GM23248 (cell line): ENCODE results near the gene EMSY. TPM values are rescaled to one million over a fixed set of nuclear protein-coding genes. Genes with fewer than 3 reads are reported as not detected.

Experiments
- DNase-seq: peaks from one replicate; pipeline ENCODE4 v3.0.0-alpha.2; 2015
- H2AFZ ChIP-seq: fragments of 200-600 bp; sonication (generic); 2 replicates; pipeline ENCODE4 v1.6.1; 2016; ENCODE audit warnings: antibody characterized with exemption
- H3F3A ChIP-seq: fragments of 200-600 bp; sonication (generic); 2 replicates; pipeline ENCODE4 v1.6.1; 2016; ENCODE audit warnings: mild to moderate bottlenecking, antibody characterized with exemption, mixed run types; ENCODE audit not compliant: insufficient read depth
- H3K27ac ChIP-seq: fragments of 200-600 bp; sonication (generic); 2 replicates; pipeline ENCODE4 v1.5.1; 2016; ENCODE audit warnings: mild to moderate bottlenecking
- H3K27me3 ChIP-seq: fragments of 200-600 bp; sonication (generic); replicated peaks from 2 replicates; pipeline ENCODE4 v1.6.1; 2016; ENCODE audit warnings: mild to moderate bottlenecking; ENCODE audit not compliant: insufficient read depth
- H3K36me3 ChIP-seq: fragments of 200-600 bp; sonication (generic); 2 replicates; pipeline ENCODE4 v1.6.1; 2016; ENCODE audit warnings: low read depth, mild to moderate bottlenecking
- H3K4me1 ChIP-seq: fragments of 200-600 bp; sonication (generic); 2 replicates; pipeline ENCODE4 v1.6.1; 2016; ENCODE audit warnings: mild to moderate bottlenecking; ENCODE audit not compliant: insufficient read depth
- H3K4me2 ChIP-seq: fragments of 200-600 bp; sonication (generic); one replicate; pipeline ENCODE4 v1.6.1; 2016; ENCODE audit warnings: mild to moderate bottlenecking; ENCODE audit not compliant: unreplicated experiment
- H3K4me3 ChIP-seq: fragments of 200-600 bp; sonication (generic); 2 replicates; pipeline ENCODE4 v1.5.1; 2016; ENCODE audit warnings: mild to moderate bottlenecking
- H3K79me2 ChIP-seq: fragments of 200-600 bp; sonication (generic); 2 replicates; pipeline ENCODE4 v1.6.1; 2016; ENCODE audit warnings: mild to moderate bottlenecking; ENCODE audit not compliant: insufficient read depth
- H3K9ac ChIP-seq: fragments of 200-600 bp; sonication (generic); 2 replicates; pipeline ENCODE4 v1.6.1; 2016; ENCODE audit warnings: mild to moderate bottlenecking
- H3K9me2 ChIP-seq: fragments of 200-600 bp; sonication (generic); 2 replicates; pipeline ENCODE4 v1.6.1; 2016; ENCODE audit warnings: mixed run types, mild to moderate bottlenecking, moderate library complexity; ENCODE audit not compliant: insufficient read depth
- H3K9me3 ChIP-seq: fragments of 200-600 bp; sonication (generic); one replicate; pipeline ENCODE4 v1.6.1; 2017; ENCODE audit warnings: low read depth
- H4K20me1 ChIP-seq: fragments of 200-600 bp; sonication (generic); 2 replicates; pipeline ENCODE4 v1.6.0; 2016; ENCODE audit not compliant: insufficient read depth
- EZH2 ChIP-seq: fragments of 200-600 bp; sonication (generic); IDR thresholded peaks from 2 replicates; pipeline ENCODE4 v1.6.1; 2018; ENCODE audit warnings: antibody characterized with exemption, mild to moderate bottlenecking; ENCODE audit not compliant: insufficient read depth, poor library complexity, severe bottlenecking
- EZH2phosphoT487 ChIP-seq: fragments of 200-600 bp; sonication (generic); IDR thresholded peaks from 2 replicates; pipeline ENCODE4 v1.6.1; 2018; ENCODE audit warnings: antibody characterized with exemption, moderate library complexity, mild to moderate bottlenecking, low read depth; ENCODE audit not compliant: insufficient read depth
- WGBS, 2 experiments: methylation state at CpG; one replicate each; pipeline ENCODE4 v1.1.6; 2015 to 2017; ENCODE audit warnings: low lambda C conversion rate in 2 of 2, low coverage in 1 of 2; ENCODE audit errors: missing lambda C conversion rate in 2 of 2; 5-methylcytosine and 5-hydroxymethylcytosine counted together
- in situ Hi-C: fragments of 300-500 bp; cut with MboI; formaldehyde crosslinking; loops from 2 replicates; pipeline ENCODE4 v1.15.0; 2020
- polyA plus RNA-seq: library from polyadenylated mRNA; unstranded; fragments of >200 nt; fragmentation: Nextera tagmentation; extraction: Ambion mirVana; gene quantifications from 2 replicates; pipeline ENCODE4 v1.2.1, GENCODE V29; 2016
- total RNA-seq: library from RNA; depleted of rRNA; stranded (reverse); fragments of >200 nt; shearing (Covaris generic); gene quantifications from 2 replicates; pipeline ENCODE4 v1.2.3, GENCODE V29; 2014

Gene EMSY
- total and polyA plus RNA-seq, 2 experiments from 2014 or later, result 10.9 to 14.6 TPM

GRCh38 chr11:76577226-76577920 is 132.6 kb downstream of the EMSY start:
- Histone ChIP-seq H4K20me1 (no peaks in the 10 kb centered on the region), H3K9me2 (no peaks in the 10 kb centered on the region), H3F3A (no peaks in the 10 kb centered on the region), H3K27me3 (no peaks in the 10 kb centered on the region), H3K4me1 (peaks cover 7% of the 10 kb centered on the region; the same call in 1 of the 2 replicates), H2AFZ (no peak overlapping the region), H3K4me3 (no peak overlapping the region), H3K4me2 (peak overlapping the region; percentile 22), H3K9ac (no peak overlapping the region), H3K79me2 (no peaks in the 10 kb centered on the region), H3K9me3 (no peaks in the 10 kb centered on the region), H3K36me3 (no peaks in the 10 kb centered on the region), H3K27ac (no peak overlapping the region)
- TF ChIP-seq EZH2phosphoT487, result no peak
- no peak for TF ChIP-seq EZH2
- WGBS, 2 experiments, result 76 to 79% methylated on average over 12 of the region's 12 CpGs
- in situ Hi-C loops, result no loop called here
- peak; percentile 77 for DNase-seq

- H3K36me3 ChIP-seq, result no peaks in the 10 kb centered on the region
- in situ Hi-C loops, result no loop called here
- H3K9ac ChIP-seq, result no peak overlapping the region
- H3K4me1 ChIP-seq, result peaks cover 7% of the 10 kb centered on the region; the same call in 1 of the 2 replicates
- no peaks in the 10 kb centered on the region for H3F3A ChIP-seq
- no peak overlapping the region for H2AFZ ChIP-seq
- H3K9me2 ChIP-seq, result no peaks in the 10 kb centered on the region
- WGBS, 2 experiments, result 89% methylated on average over 11 of the region's 11 CpGs
- no peak overlapping the region for H3K4me2 ChIP-seq
- H3K27me3 ChIP-seq, result no peaks in the 10 kb centered on the region
- H3K4me3 ChIP-seq, result no peak overlapping the region
- no peak overlapping the region for H3K27ac ChIP-seq
- no peaks in the 10 kb centered on the region for H4K20me1 ChIP-seq
- TF ChIP-seq EZH2phosphoT487 (no peak), EZH2 (no peak)
- no peaks in the 10 kb centered on the region for H3K9me3 ChIP-seq
- H3K79me2 ChIP-seq, result no peaks in the 10 kb centered on the region
- DNase-seq, result no peak
Measured at GRCh38 chr11:76577921-76578653, 133.3 kb downstream of the EMSY start.

- H2AFZ ChIP-seq, result no peak overlapping the region
- H3F3A ChIP-seq, result no peaks in the 10 kb centered on the region
- peaks cover 7% of the 10 kb centered on the region; the same call in 1 of the 2 replicates for H3K4me1 ChIP-seq
- no peak for TF ChIP-seq EZH2phosphoT487
- no peak for TF ChIP-seq EZH2
- no peak overlapping the region for H3K4me2 ChIP-seq
- no peaks in the 10 kb centered on the region for H3K9me3 ChIP-seq
- no peaks in the 10 kb centered on the region for H3K27me3 ChIP-seq
- H3K36me3 ChIP-seq, result no peaks in the 10 kb centered on the region
- WGBS, 2 experiments, result 83 to 88% methylated on average over 11 of the region's 11 CpGs
- no peaks in the 10 kb centered on the region for H3K9me2 ChIP-seq
- in situ Hi-C loops, result no loop called here
- H3K4me3 ChIP-seq, result no peak overlapping the region
- H3K27ac ChIP-seq, result no peak overlapping the region
- no peak overlapping the region for H3K9ac ChIP-seq
- no peaks in the 10 kb centered on the region for H3K79me2 ChIP-seq
- DNase-seq, result no peak
- no peaks in the 10 kb centered on the region for H4K20me1 ChIP-seq
Measured at GRCh38 chr11:76578654-76579055, 133.8 kb downstream of the EMSY start.

GRCh38 chr11:76579056-76579751 is 134.4 kb downstream of the EMSY start:
- in situ Hi-C loops, result no loop called here
- DNase-seq, result no peak
- Histone ChIP-seq H3K36me3 (no peaks in the 10 kb centered on the region), H3K4me1 (peaks cover 7% of the 10 kb centered on the region; the same call in 1 of the 2 replicates), H3K9ac (no peak overlapping the region), H3K9me2 (no peaks in the 10 kb centered on the region), H3K79me2 (no peaks in the 10 kb centered on the region), H3K4me2 (no peak overlapping the region), H3K4me3 (no peak overlapping the region), H2AFZ (no peak overlapping the region), H4K20me1 (no peaks in the 10 kb centered on the region), H3K9me3 (no peaks in the 10 kb centered on the region), H3K27me3 (no peaks in the 10 kb centered on the region), H3F3A (no peaks in the 10 kb centered on the region), H3K27ac (no peak overlapping the region)
- 79 to 80% methylated on average over 17 to 18 of the region's 18 CpGs for WGBS, 2 experiments
- no peak for TF ChIP-seq EZH2phosphoT487
- TF ChIP-seq EZH2, result no peak
